DMS153 treated with DMSO at 0.1 percent for 48 hours (cell line): ENCODE data around the gene TPD52L2.
"Not testable (repeated sequence)": the region's sequence is repeated elsewhere in the genome, so short reads cannot be mapped to it uniquely, and the experiment has no call there.

ENCODE experiments used
- DNase-seq: peaks from one replicate; lab custom pipeline; 2025; ENCODE audit not compliant: unreplicated experiment; lab: John Stamatoyannopoulos, UW

TPD52L2 gene

GRCh38 chr20:63835021-63835858 lies 29.8 kb upstream of the TPD52L2 start:
- DNase-seq = peak; percentile 58

- DNase-seq = no peak
Observed at GRCh38 chr20:63836458-63837344, 28.4 kb upstream of the TPD52L2 start.

DNA sequence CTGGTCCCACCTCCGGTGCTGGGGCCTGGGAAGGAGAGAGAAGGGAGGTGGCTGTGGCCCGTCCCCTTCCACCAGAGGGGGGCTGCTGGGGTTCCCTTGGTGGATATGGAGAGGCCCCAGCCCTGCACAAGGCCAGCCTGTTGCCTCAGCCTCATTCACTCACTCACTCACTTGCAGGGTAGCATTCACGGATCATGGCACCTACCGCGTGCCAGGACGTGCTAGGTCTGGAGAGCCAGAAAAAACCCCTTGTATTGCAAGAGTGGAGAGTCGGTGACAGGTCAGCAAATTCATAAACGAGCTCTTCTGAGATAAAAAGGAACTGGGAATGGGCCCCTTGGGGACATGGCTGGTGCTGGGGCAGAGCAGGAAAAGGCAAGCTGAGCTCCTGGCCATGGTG lies 27.6 kb upstream of the TPD52L2 start:
- DNase-seq = no peak

DNA sequence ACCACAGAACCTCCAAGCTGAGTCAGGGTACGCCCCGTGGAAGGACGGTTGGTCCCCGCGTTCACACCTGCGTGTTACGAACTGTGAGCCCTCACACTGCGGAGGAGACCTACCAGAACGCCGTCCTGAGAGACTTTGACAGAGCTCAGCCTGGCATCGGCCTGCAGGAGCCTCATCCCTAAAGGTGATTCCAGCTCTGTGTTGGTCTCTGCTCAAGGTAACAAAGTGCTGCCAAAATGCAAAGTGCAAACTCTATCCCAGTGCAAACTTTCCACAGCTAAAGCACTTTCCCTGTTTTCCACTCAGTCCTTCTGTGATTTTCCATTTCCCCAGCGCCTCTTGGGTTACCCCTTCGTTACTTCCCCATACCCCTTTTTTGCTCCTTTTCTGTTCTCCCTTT lies 25.4 kb upstream of the TPD52L2 start:
- no peak for DNase-seq

GRCh38 chr20:63840405-63840828 lies 24.7 kb upstream of the TPD52L2 start:
- no peak for DNase-seq

- DNase-seq = no peak
Observed at GRCh38 chr20:63842258-63842657, 22.8 kb upstream of the TPD52L2 start.

- DNase-seq = no peak
Observed at GRCh38 chr20:63843222-63843621, 21.8 kb upstream of the TPD52L2 start.

GRCh38 chr20:63843778-63844177 lies 21.3 kb upstream of the TPD52L2 start:
- DNase-seq = no peak

DNA sequence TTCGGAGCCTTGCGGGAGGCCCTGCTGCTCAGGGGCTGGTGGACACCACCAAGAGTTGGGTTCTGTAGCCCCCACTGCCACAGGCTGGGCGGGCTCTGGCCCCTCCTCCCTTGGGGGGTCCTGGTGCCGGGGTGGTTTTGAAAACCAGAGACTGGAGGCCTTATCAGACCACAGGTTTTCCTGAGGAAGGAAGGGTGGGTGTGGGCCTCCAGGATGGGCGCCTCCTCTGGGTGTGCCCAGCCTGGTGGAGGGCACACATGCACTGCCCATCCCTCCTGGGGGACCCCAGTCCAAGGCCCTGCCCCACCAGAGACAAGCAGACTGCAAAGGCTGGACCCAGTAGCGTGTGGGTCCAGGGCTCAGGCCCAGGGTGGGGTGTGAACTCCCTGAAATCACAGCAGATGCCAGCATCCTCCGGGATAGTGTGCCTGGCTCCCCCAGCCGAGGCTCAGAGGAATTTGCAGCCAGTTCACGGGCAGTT lies 20.5 kb upstream of the TPD52L2 start:
- no peak for DNase-seq

DNA sequence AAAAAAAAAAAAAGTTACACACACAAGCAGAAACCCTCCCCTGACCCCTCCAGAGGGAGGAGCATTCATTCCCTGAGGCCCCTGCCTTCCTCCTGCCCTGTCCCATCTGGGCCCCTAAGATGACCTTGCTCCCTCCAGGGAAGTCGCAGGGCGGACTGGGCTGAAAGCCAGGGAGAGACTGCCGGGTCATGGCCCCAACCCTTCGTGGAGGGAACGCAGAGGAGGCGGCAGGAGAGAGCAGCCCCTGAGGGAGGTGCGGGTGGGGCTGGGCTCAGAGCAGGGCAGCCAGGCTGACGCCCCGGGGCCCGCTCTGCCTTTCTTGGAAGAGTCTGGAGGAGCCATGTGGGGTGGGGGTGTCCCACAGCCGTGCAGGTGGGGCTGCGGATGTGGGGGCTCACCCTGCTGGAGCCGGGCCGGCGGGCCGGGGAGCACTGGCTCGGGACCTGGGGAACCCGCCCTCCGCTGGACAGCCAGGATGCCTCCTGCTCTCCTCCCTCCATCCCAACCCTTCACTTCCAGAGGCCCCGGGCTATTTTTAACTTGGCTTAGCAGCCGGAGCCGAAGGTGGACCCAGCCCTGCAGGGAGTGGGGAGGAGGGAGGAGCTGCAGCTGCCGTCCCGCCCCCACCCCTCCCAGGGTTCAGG lies 18.8 kb upstream of the TPD52L2 start:
- no peak for DNase-seq

GRCh38 chr20:63846888-63847236 lies 18.2 kb upstream of the TPD52L2 start:
- DNase-seq = no peak

GRCh38 chr20:63847237-63848002 lies 17.6 kb upstream of the TPD52L2 start:
- no peak for DNase-seq

DNA sequence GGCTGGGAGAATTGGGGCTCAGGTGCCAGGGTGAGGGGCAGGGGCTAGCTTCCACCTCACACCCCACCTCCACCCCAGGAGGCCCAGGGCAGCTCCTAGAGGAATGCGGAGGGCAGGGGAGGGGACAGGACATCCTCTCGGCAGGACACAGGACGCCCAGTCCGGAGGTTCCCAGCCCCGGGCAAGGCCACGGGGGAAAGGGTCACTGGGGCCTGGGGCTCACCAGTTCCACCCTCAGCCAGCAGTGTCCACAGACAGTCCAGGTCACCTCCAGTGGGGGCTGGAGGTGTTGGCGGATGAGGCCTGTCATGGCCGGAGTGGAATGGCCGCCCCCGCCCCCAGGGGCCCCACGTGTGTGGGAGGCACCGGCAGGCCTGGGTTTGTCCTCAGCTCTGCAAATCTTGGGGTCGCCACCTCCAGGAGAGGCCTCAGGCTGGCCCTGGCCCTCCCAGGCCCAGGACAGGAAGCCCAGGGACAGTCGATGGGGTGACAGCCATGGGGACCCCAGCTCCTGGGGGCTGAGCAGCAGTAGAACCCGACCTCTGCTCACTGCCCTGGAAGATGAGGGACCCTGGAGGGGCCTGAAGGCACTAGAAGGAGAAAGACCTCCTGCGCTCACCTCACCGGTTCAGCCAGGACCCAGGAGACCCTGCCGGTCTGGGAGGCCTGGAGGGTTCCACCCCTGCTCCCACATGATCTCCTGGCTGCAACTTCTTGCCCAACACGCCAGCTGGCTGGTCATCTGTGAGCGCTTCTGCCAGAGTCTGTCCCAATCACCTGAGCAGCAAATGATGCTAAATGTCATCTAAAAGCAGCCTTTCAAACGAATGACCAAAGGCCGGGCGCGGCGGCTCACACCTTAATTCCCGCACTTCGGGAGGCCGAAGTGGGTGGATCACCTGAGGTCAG lies 16.8 kb upstream of the TPD52L2 start:
- no peak for DNase-seq

DNA sequence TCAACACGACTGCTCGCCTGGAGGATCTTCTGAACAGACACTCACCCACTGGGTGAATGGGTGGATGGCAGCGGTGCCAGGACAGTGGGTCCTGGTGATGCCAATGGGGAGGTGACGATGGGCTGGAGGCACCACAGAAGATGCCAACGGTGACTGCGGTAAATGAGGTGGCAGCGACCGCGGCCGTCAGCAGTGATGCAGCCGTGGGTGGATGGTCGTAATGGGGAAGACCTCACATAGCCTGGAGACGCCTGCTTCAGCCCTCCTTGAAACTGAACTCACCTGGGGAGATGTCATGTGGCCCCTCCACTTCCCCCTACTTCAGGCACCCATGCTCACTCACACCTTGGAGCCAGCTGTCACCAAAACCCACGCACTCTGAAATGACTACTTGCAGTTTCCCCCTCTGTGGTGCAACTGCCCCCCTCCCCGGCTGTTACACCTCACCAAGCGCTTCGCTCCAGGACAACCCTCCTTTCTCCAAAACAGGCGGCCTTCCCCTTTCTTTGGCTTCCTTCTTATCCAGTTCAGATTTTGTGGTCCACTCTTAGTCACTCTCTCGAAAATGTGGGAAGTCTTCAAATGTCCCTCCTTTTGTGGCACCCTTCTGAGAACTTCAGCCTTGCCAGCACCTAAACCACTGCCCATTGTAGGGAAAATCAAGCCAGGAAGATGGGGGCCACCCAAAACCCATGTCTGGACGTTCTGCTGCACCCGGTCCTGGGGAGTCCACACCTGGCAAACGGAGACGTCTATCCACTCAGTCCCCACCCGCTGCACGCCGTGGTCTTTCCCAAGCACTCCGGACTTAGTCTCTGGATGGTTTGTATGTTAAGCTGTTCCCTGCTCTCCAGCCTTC lies 14.2 kb upstream of the TPD52L2 start:
- DNase-seq = no peak

- not testable (repeated sequence) for DNase-seq
Observed at GRCh38 chr20:63851548-63851943, 13.5 kb upstream of the TPD52L2 start.

DNA sequence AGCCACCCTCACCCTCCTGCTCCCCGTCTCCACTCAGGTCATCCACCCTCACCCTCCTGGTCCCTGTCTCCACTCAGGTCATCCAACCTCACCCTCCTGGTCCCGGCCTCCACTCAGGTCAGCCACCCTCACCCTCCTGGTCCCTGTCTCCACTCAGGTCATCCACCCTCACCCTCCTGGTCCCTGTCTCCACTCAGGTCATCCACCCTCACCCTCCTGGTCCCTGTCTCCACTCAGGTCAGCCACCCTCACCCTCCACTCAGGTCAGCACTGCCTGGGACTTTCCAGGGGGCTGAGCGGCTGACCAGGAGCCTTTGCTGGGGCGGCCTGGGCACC lies 11.4 kb upstream of the TPD52L2 start:
- DNase-seq = not testable (repeated sequence)

DNA sequence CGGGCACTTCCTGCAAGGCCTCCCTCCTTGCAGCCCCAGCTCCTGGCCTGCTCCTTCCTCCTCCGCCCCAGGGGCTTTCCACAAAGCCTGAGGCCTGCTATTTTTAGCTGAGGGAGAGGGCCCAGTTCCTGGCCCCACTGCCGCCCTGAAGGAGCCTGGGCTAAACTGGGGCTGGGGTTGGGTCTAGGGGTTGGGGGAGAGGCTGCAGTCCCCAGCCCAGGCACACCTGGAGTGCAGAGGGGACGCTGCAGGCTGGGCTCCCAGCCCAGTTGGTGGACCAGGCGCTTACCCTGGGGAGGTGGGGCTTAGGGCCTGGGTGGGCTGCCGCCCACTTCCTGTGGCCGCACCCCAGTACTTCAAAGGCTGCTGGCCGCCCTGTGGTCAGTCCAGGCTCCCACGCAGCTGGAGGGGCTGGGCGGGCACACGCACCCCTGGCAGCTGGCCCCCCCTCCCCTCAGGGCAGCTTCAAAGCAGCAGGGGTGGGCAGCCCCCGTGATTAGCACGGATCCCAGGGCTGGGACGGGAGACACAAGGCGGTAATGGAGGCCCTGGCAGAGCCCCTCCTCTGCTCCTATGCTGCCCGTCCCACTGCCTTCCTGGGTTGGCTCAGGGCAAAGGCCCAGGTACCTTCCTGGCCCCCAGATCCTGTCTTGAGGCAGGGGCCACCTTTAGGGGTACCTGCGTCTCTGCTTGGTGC lies 10.9 kb upstream of the TPD52L2 start:
- DNase-seq = no peak

DNA sequence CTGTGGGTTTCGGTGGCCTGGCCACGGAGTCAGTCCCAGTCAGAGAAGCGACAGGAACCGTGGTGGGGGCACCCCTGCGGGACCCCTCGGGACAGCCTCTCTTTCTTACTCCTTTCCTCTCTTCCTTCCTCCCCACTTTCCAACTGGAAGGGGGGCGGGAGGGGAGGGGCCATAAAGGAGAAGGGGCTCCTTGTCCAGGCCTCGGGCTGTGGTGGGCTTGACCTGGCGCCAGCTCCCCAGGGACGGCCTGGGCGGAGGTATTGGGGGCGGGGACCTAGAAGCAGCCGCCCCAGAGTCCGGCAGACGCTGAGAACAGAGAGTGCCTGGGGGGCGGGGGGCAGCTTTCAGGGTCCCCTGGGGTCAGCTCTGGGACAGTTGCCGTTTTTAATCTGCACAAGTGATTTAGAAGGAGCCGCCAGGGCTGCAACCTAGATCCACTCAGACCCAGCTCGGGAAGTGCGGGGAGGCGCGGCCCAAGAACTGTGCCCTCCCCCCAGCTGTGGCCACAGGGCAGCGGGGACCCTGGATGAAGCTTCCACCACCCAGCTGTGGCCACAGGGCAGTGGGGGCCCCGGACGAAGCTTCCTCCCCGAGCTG lies 10.2 kb upstream of the TPD52L2 start:
- no peak for DNase-seq
